IPS-11a (cell line): ENCODE results near the gene ACTL7A.
"Not testable (repeated sequence)": the region's sequence is repeated elsewhere in the genome, so short reads cannot be mapped to it uniquely, and the experiment has no call there.

Source experiments
- H3K4me3 ChIP-seq: one replicate; pipeline ENCODE4 v1.5.1; 2013; ENCODE audit warnings: low read depth, low read length, control low read depth

ACTL7A gene

DNA sequence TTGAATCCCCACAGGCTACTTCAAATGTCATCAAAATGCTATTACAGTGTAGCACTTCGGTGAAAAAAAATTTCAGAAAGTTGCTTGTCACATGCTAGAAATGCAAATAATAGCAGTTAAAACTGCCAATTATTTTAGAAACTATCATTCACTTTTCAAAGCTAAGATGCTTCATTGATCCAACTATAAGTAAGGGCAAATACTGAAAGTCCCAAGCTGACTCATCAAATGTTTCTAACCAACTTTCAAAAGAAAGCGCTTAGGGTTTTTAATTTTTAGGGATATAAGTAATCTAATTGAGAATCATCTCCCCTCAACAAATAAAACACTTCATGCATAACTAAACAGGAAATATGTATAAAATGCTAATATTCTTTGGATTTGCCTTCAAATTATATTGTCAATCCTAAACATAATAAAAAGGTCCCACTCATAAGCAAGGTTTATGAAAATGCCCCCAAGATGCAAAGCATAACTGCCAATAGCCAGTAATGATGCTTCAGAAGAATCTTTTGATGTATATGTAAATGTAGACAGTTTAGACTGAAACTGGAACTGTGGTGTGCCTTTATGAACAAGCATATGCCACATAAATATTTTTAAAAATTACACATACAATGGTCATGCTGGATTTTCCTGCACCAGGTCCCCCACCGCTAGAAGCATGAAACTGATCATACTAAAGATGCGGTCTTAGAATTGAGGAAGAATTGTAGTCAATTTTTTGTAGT is 12.2 kb downstream of the ACTL7A start:
- no peak overlapping the region for H3K4me3 ChIP-seq

DNA sequence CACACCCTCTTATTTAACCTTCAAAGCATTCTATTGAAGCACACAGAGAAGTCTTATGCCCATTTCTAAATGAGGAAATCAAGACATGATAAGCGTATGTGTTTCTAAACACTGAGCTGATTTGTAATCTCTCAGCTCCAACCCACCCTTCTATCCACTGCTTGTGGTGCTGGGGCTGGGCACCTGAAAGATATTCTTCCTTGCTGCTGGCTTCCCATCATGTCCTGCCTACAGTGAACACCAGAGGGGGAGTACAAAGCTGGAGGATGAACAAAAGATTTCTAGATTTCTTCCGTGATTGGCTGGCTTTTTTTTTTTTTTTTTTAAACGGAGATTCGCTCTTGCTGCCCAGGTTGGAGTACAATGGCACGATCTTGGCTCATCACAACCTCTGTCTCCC is 14.4 kb downstream of the ACTL7A start:
- no peak overlapping the region for H3K4me3 ChIP-seq

DNA sequence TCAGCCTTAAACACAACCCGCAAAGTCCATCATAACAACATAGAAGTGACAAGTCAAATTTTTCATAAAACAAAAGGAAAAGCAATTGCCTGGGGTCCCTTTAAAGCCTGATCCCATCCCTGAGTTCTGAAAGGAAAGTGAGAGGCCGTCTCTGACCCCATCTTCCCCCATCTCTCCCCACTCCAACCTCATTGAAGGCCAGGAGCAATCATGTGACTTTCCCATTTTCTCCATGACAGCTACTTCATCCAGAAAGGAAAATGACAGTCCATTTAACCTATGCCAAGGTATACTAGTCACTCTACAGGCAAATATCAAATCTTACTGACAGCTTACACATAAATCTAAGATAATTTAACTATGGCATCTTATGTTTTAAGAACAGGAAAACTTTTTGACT is 15.5 kb downstream of the ACTL7A start:
- H3K4me3 ChIP-seq = no peak overlapping the region

DNA sequence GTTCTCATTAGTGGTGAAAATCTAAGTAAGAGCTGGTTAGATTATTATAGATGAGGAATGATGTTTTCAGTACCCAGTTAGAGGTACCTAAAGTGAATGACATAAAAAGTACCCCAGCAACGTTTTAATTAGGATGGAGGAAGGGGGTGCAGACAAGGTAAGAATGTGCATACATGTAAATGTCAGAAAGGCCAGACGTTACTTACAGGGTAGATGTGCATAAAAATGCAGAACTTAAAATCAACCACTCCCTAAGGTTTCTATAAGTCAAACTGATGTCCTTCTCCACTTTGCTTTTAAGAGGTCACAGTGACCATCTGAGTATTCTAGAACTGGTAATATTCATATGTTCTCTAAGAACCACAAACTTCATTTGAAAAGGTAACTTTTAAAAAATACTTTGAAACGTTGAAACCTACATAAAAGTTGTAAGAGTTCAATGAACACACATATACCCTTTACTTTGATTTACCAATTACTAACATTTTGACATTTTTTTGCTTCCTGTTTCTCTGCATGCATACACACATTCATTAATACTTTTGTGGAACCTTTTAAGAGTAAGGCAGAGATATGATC is 18.8 kb downstream of the ACTL7A start:
- no peak overlapping the region for H3K4me3 ChIP-seq

DNA sequence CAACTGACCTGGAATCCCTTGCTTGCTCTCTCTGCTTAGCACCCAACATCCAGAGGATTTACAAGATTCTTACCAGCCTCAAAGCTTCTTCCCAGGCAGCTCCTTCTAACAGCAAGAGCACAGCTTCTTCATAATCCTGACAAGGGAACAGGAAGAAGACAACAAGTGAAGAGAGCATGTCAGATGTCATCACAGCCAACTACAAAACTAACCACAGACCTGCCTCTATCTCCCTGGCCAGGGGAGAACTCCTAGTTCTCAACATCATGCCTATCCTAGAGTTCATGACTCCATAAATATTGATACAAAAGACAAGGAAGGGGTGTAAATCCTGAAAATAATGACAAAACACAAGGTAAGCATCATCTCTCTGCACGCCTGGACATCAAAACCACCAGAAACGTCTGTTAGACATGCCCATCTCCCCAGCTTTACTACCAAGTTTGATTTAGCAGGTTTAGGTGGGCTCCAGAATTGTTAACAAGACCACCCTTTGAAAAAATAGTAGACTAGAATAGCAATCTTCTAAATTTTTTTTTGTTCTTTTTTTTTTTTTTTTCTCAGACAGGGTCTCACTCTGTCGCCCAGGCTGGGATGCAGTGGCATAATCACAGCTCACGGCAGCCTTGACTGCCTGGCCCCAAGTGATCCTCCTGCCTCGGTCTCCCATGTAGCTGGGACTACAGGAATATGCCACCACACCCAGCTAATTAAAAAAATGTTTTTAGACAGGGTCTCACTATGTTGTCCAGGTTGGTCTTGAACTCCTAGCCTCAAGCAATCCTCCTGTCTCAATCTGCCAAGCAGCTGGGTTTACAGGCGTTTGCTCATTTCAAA is 20.2 kb downstream of the ACTL7A start:
- H3K4me3 ChIP-seq = no peak overlapping the region

DNA sequence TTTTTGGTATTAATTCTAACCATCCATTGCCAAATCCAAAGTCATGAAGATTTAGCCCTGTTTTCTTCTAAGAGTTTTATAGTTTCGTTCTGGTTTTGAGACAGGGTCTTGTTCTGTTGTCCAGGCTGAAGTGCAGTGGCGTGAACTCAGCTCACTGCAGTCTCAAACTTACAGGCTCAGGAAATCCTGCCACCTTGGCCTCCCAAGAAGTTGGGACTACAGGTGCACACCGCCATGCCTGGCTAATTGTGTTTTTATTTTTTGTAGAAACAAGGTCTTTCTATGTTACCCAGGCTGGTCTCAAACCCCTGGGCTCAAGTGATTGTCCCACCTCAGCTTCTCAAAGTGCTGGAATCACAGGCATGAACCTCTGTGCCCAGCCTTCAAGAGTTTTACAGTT is 21.0 kb downstream of the ACTL7A start:
- no peak overlapping the region for H3K4me3 ChIP-seq

DNA sequence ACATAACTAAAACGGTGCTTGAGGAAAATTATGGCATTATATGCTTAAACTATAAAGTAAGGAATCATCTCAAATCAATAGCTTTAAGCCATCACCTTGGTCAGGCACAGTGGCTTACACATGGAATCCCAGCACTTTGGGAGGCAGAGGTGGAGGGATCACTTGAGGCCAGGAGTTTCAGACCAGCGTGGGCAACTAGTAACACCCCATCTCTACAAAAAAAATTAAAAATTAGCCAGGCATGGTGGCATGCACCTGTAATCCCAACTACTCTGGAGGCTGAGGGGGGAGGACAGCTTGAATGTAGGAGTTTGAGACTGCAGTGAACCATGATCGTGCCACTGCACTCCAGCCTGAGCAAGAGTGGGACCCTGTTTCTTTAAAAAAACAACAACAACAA is 22.6 kb downstream of the ACTL7A start:
- H3K4me3 ChIP-seq = no peak overlapping the region

DNA sequence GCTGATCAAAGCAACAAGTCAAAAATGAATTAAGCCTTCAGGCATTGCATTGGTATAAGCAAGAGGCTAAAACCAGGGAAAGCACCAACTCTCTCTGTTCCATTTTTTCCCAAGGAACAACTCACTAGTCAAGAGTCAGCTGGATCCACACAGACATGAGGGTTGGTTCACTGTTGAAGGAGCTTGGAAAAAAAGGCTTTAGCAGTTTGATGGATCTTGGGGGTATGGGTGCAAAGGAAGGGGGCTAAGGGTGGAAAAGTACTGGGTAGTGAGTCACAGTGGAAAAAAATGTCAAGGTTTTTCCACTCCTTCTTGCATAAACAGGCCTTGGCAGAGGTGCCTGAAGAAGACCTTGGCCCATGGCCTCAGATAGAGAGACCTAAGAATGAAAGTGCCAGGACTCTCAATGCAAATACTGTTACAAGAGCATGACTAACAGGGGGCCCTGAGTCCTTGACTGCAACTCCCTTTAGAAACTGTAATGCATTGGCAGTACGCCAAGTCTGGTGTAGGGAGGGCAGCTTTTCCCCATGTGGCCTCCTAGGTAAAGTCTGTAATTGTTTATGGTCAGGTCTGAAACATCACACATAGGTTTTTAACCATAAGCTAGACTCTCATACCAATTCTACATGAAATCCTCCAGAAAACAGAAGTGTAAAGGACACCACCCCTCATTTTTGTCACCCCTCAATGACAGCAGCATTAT is 23.7 kb downstream of the ACTL7A start:
- H3K4me3 ChIP-seq = no peak overlapping the region

DNA sequence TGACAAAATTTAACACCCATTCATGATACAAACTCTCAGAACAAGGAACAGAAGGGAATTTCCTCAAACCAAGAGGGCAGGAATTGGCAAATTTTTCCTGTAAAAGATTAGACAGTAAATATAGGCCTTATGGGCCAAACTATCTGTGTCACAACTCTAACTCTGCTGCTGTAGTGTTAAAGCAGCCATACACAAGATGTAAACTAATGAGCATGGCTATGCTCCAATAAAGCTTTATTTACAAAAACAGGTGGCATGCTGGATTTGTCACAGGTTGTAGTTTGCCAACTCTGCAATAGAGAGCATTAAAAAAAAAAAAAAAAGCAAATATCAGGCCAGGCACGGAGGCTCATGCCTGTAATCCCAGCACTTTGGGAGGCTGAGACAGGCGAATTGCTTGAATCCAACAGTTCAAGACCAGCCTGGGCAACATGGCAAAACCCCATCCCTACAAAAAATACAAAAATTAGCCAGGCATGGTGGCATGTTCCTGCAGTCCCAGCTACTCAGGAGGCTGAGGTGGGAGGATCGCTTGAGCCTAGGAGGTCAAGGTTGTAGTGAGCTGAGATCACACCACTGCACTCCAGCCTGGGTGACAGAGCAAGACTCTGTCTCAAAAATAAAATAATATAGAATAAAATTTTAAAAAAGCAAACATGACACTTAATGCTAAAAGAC is 24.7 kb downstream of the ACTL7A start:
- not testable (repeated sequence) for H3K4me3 ChIP-seq

DNA sequence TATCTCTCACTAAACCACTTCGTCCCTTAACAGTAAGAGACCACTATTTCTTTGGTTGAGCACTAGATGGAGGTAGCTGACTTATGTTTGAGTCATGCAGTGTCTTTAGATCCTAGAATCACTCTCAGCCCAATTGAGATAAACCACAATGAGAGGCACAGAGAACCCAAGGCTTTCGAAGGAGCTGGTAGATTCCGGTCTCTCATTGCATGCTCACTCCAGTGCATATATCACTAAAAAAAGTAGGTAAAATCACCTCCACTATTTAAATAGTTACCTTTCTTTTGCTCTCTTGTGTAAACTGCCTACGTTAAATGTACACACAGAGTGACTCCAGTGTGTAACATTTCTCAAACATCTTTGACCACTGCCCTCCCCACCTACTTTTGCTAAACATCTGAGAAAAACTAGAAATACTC is 27.6 kb downstream of the ACTL7A start:
- no peak overlapping the region for H3K4me3 ChIP-seq

DNA sequence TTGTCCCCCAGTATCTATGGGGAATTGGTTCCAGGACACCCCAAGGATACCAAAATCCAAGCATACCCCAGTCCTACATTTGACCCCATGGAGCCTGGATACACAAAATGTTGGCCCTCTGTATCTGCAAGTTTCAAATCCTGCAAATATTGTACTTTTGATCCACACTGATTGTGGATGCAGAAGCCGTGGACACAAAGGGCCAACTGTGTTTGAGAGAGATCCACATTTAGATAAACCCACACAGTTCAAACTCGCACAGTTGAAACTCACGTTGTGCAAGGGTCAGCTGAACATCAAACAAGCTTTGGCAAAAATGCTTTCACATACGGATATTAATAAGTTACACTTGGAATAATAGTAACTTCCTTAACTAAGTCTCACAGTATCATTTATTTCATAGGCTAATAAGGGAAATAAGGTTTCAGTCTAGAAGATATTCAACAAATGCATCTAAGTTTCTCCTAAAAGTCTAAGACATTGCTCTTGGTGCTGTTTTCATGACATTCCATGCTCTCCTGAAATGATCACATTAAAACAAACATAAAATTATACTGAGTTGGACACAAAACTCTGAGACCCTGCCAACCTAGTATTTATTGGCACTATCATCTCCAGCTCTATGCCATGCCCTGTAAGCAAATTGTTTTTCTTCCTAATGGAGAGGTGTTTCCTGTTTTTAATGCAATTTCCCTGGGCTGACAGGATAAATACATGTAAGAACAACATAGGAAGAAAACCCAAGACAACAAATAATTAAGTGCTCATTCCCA is 32.3 kb downstream of the ACTL7A start:
- no peak overlapping the region for H3K4me3 ChIP-seq

DNA sequence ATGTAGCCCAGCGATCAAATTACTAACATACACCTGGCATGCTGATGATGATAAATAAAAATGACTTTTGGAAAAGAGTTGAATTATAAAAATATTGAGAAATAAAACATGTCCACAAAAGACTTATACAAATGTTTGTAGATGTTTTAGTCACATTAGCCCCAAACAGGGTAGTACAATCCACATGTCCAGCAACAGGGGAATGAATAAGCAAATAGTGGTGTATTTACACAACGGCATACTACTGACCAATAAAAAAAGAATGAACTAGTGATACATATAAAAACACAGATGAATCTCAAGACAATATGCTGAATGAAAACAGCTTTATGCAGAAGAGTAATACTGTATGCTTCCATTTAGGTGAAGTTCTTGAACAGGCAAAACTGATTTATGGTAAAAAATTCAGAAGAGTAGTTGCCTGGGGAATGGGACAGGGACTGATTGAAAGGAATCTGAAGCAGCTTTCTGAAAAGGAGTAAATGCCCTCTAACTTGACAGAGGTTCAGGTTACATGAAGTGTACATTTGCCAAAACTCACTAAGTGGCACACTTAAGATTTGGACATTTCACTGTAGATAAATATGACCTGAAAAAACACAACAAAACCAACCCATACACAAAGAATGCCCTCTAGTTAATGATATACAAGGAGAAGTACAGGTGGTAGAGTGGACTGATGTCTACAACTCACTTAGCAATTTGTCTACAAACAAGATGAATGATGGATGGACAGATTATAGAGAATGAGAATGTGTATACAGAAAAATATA is 35.4 kb downstream of the ACTL7A start:
- no peak overlapping the region for H3K4me3 ChIP-seq

DNA sequence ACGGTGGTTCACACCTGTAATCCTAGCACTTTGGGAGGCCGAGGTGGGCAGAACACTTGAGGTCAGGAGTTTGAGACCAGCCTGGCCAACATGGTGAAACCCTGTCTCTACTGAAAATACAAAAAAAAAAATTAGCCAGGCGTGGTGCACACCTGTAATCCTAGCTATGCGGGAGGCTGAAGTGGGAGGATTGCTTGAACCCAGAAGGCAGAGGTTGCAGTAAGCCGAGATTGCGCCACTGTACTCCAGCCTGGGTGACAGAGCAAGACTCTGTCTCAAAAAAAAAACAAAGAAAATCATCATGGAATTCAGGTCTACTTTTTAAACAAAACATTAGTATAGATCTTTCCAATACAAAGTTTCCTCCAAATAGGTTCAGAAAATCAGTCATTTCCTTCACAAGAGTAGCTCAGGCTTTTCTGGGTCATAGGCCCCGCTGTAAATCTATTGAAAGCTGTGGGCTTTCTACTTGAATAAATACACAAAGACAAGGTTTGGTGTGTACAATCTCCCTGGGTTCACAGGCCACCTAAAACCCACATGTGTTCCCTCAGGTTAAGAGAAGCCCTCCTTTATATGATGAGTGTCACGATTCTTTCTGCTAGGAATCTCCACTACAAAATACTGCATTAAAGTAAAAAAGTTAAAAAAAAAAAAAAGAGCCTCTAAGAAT is 37.1 kb downstream of the ACTL7A start:
- not testable (repeated sequence) for H3K4me3 ChIP-seq

DNA sequence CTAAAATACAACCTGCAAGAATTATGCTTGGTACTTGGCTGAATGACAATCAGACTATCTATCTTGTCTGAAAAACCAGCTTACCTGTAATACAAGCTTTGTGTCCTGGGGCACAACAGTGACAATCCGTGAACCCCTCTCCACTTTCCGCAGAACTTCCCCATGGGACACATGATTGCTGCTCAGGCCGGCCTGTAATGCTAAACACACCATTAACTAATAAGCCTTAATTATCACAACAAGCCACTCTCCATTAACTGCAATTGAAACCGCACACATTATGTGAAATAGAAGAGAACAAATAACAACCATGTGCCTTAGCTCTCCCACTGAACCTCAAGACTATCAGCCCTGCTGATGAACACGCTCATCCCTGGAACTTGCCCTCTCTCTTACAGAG is 38.1 kb downstream of the ACTL7A start:
- no peak overlapping the region for H3K4me3 ChIP-seq

DNA sequence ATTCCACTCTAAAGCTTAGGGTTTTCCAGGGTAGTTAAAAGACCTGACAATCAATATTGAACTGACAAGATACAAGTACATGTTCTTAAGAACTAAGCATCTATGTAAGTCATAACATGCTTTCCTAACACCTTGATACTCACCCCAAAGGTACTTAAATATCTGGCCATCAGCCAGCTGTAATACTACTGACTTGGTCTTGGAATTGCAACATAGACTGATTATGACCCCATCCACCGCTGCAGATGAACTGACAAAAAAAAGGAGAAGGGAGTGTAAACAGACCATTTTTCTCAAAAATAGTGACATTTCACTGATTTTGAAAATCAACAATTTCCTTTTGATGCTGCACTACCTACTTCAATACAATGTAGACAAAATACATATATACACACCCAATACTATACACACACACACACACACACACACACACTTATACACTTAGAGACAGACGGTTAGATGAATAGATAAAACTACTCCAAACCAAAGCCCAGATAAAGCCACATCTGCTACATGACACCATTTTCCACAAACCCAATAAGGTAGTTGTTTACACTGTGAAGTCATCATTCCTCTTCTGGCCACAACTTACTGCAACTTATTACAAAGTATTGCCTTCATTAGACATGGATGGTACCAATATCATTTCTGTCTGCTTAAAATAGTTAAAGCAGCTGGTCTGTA is 41.5 kb downstream of the ACTL7A start:
- H3K4me3 ChIP-seq = no peak overlapping the region

DNA sequence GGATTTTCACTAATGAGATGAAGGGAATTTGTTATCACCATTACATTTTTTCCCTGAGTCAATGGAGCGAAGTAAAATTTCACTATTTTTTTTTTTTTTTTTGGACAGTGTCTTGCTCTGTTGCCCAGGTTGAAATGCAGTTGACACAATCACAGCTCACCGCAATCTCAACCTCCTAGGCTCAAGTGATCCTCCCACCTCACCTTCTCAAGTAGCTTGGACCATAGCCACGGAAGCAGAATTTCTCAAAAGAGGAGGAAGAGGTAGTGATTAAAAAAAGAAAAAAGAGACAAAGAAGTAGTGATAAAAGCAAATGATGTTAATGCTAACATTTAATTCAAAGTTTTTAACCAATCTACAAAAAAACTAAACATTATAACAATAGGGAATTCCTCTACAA is 42.1 kb downstream of the ACTL7A start:
- no peak overlapping the region for H3K4me3 ChIP-seq

DNA sequence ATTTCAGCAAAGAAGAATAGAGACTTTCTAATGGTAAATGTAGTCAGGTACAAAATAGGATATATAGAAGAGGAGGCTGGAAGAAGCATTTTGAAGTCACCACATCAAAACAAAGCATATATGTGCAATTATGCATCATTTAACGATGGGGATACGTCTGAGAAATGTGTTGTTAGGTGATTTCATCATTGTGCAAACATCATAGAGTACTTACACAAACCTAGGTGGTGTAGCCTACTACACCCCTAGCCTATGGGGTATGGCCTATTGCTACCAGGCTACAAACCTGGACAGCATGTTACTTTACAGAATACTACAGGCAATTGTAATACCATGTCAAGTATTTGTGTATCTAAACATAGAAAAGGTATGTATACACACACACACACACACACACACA is 43.4 kb downstream of the ACTL7A start:
- no peak overlapping the region for H3K4me3 ChIP-seq

DNA sequence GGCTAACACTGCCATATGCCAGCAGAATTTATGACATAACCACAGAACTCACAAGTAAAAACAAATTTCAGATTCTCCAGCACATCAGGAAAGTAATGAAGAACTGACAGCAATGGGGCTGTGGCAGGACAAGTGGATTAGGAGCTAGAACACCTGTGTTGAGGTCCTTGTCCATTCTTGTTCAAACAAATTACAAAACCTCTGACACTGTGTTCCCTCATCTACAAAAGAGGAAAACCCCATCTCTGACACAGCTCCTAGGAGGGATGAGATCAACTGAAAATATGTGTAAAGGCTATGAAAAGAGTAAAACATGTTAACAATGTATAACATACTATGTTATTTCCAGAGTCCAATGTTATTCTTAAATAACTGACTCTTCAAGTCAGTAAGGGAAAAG is 48.3 kb downstream of the ACTL7A start:
- H3K4me3 ChIP-seq = no peak overlapping the region
